Keratinocyte (primary cell): ENCODE results near the gene PTEN. TPM values are rescaled to one million over a fixed set of nuclear protein-coding genes. Genes with fewer than 3 reads are reported as not detected.

Experiments
- DNase-seq: peaks from one replicate; pipeline ENCODE4 v3.0.0-alpha.2; 2011; ENCODE audit warnings: low read depth, missing footprints, low spot score
- FAIRE-seq: peaks from 2 replicates; lab custom pipeline; 2011; peaks lifted over from hg19 to GRCh38; lab: Jason Lieb, UNC
- H2AFZ ChIP-seq: 2 replicates; pipeline ENCODE4 v1.6.0; 2012; ENCODE audit warnings: low read length, control low read depth, inconsistent platforms; ENCODE audit not compliant: control insufficient read depth
- H3K27ac ChIP-seq: 2 replicates; pipeline ENCODE4 v1.5.1; 2011; ENCODE audit warnings: low read length; ENCODE audit not compliant: control insufficient read depth, insufficient read depth
- H3K27me3 ChIP-seq: 3 replicates; pipeline ENCODE4 v1.6.0; 2011; ENCODE audit warnings: low read length; ENCODE audit not compliant: control insufficient read depth, insufficient read depth; ENCODE audit errors: extremely low read depth
- H3K36me3 ChIP-seq, 2 experiments: 2 replicates in 1 of 2; 3 replicates in 1 of 2; pipeline ENCODE4 v1.5.1; 2011; ENCODE audit warnings: low read length in 2 of 2, mild to moderate bottlenecking in 1 of 2; ENCODE audit not compliant: control insufficient read depth in 2 of 2, insufficient read depth in 2 of 2; ENCODE audit errors: extremely low read depth in 1 of 2
- H3K4me1 ChIP-seq: 3 replicates; pipeline ENCODE4 v1.5.1; 2011; ENCODE audit warnings: low read length; ENCODE audit not compliant: control insufficient read depth, insufficient read depth; ENCODE audit errors: extremely low read depth
- H3K4me2 ChIP-seq: 3 replicates; pipeline ENCODE4 v1.6.0; 2011; ENCODE audit warnings: low read depth, low read length; ENCODE audit not compliant: control insufficient read depth, insufficient read depth; ENCODE audit errors: extremely low read depth
- H3K4me3 ChIP-seq, 3 experiments: fragments of 200-600 bp in 1 of 3; sonication (generic) in 1 of 3; 2 replicates in 2 of 3; 3 replicates in 1 of 3; pipeline ENCODE4 v1.5.1; 2011 to 2016; ENCODE audit warnings: low read length in 3 of 3, mild to moderate bottlenecking in 3 of 3, control low read depth in 2 of 3, inconsistent platforms in 1 of 3, low read depth in 1 of 3, mixed read lengths in 1 of 3, mixed run types in 1 of 3, moderate library complexity in 1 of 3; ENCODE audit not compliant: control insufficient read depth in 2 of 3, insufficient read depth in 2 of 3; ENCODE audit errors: extremely low read depth in 1 of 3
- H3K79me2 ChIP-seq: 2 replicates; pipeline ENCODE4 v1.6.0; 2012; ENCODE audit warnings: low read length; ENCODE audit not compliant: control insufficient read depth, insufficient read depth
- H3K9ac ChIP-seq: 3 replicates; pipeline ENCODE4 v1.6.0; 2011; ENCODE audit warnings: low read length; ENCODE audit not compliant: control insufficient read depth, insufficient read depth; ENCODE audit errors: extremely low read depth
- H3K9me1 ChIP-seq: 3 replicates; pipeline ENCODE4 v1.6.0; 2011; ENCODE audit warnings: low read length; ENCODE audit not compliant: control insufficient read depth, insufficient read depth; ENCODE audit errors: extremely low read depth
- H3K9me3 ChIP-seq: 2 replicates; pipeline ENCODE4 v1.5.1; 2012; ENCODE audit warnings: low read depth, low read length; ENCODE audit not compliant: control insufficient read depth
- H4K20me1 ChIP-seq: 3 replicates; pipeline ENCODE4 v1.6.0; 2011; ENCODE audit warnings: low read length; ENCODE audit not compliant: control insufficient read depth, insufficient read depth; ENCODE audit errors: extremely low read depth
- CTCF ChIP-seq, 3 experiments: IDR thresholded peaks in 1 of 3; conservative IDR thresholded peaks in 1 of 3; optimal IDR thresholded peaks in 1 of 3; 2 replicates in 2 of 3; 3 replicates in 1 of 3; pipeline versions ENCODE3 to v1.5.1; 2011; ENCODE audit warnings: low read length in 3 of 3, mild to moderate bottlenecking in 3 of 3, moderate library complexity in 2 of 3, control low read depth in 1 of 3, inconsistent platforms in 1 of 3; ENCODE audit not compliant: insufficient read depth in 2 of 3; ENCODE audit errors: extremely low read depth in 1 of 3
- EZH2 ChIP-seq: IDR thresholded peaks from one replicate; pipeline ENCODE4 v1.6.1; 2012; ENCODE audit warnings: inconsistent platforms, mild to moderate bottlenecking, low read length, moderate library complexity
- dilution Hi-C: fragments of 300-500 bp; cut with MboI; formaldehyde crosslinking; loops from one replicate; pipeline ENCODE4 v1.7.0; 2020; ENCODE audit warnings: low sequenced_read_pairs; ENCODE audit not compliant: extremely low pct_ligation_motif_present
- polyA plus RNA-seq, 5 experiments: library from polyadenylated mRNA; depleted of rRNA in 3 of 5; stranded (reverse) in 3 of 5; stranded (forward) in 1 of 5; unstranded in 1 of 5; fragments of >200 nt; gene quantifications; 1 replicate in 1 of 5; 2 replicates in 3 of 5; 3 replicates in 1 of 5; pipeline versions ENCODE4 v1.2.1 to v1.2.3, GENCODE V29; 2011 to 2012; ENCODE audit warnings: missing spikeins in 2 of 5, low read depth in 1 of 5, low replicate concordance in 1 of 5

Gene PTEN
- polyA plus RNA-seq, 1 donor (not counting 4 experiments of a cell fraction or from before 2014, with no cell fraction given), result 39.4 TPM

GRCh38 chr10:87882555-87883294, 19.3 kb downstream of the PTEN start:
- Histone ChIP-seq H3K9me3 (no peaks in the 10 kb centered on the region), H3K27me3 (no peaks in the 10 kb centered on the region), H2AFZ (no peak overlapping the region), H3K36me3 (peaks cover 3 to 10% of the 10 kb centered on the region in 2 experiments), H3K9ac (no peak overlapping the region), H3K4me3 (no peak overlapping the region), H3K4me1 (no peaks in the 10 kb centered on the region), H4K20me1 (peaks cover 5% of the 10 kb centered on the region), H3K27ac (no peak overlapping the region), H3K79me2 (peaks cover 48% of the 10 kb centered on the region), H3K4me2 (no peak overlapping the region), H3K9me1 (no peaks in the 10 kb centered on the region)
- TF ChIP-seq CTCF (optimal IDR thresholded peaks at IDR 0.05 in 1 of 3, IDR thresholded peaks at IDR 0.05 in 1 of 3, conservative IDR thresholded peaks at IDR 0.05 in 1 of 3; ENCODE audit: extremely low read depth in 1 of 3, insufficient read depth in 2 of 3, low read length in 3 of 3), result no peak
- TF ChIP-seq EZH2, result no peak
- no peak for DNase-seq
- FAIRE-seq, result no peak
- dilution Hi-C loops, result no loop called here

GRCh38 chr10:87886635-87887034, 23.2 kb downstream of the PTEN start:
- TF ChIP-seq EZH2 (no peak), CTCF (optimal IDR thresholded peaks at IDR 0.05 in 1 of 3, IDR thresholded peaks at IDR 0.05 in 1 of 3, conservative IDR thresholded peaks at IDR 0.05 in 1 of 3; ENCODE audit: extremely low read depth in 1 of 3, insufficient read depth in 2 of 3, low read length in 3 of 3) (no peak)
- DNase-seq, result no peak
- Histone ChIP-seq H3K4me1 (no peaks in the 10 kb centered on the region), H3K27ac (no peak overlapping the region), H3K9me1 (no peaks in the 10 kb centered on the region), H3K79me2 (peaks cover 53% of the 10 kb centered on the region), H3K27me3 (no peaks in the 10 kb centered on the region), H3K9ac (no peak overlapping the region), H2AFZ (no peak overlapping the region), H3K4me2 (no peak overlapping the region), H4K20me1 (peaks cover 7% of the 10 kb centered on the region), H3K4me3 (no peak overlapping the region), H3K36me3 (peaks cover 2 to 9% of the 10 kb centered on the region in 2 experiments), H3K9me3 (no peaks in the 10 kb centered on the region)
- dilution Hi-C loops, result no loop called here
- no peak for FAIRE-seq
